ENCODE data around the gene ADIPOR2. TPM values are rescaled to one million over a fixed set of nuclear protein-coding genes. Genes with fewer than 3 reads are reported as not detected.
"Not testable (repeated sequence)": the region's sequence is repeated elsewhere in the genome, so short reads cannot be mapped to it uniquely, and the experiment has no call there.

The ADIPOR2 gene
- total RNA-seq, 2 donors from 2014 or later = 19.7 to 23.3 TPM

DNA sequence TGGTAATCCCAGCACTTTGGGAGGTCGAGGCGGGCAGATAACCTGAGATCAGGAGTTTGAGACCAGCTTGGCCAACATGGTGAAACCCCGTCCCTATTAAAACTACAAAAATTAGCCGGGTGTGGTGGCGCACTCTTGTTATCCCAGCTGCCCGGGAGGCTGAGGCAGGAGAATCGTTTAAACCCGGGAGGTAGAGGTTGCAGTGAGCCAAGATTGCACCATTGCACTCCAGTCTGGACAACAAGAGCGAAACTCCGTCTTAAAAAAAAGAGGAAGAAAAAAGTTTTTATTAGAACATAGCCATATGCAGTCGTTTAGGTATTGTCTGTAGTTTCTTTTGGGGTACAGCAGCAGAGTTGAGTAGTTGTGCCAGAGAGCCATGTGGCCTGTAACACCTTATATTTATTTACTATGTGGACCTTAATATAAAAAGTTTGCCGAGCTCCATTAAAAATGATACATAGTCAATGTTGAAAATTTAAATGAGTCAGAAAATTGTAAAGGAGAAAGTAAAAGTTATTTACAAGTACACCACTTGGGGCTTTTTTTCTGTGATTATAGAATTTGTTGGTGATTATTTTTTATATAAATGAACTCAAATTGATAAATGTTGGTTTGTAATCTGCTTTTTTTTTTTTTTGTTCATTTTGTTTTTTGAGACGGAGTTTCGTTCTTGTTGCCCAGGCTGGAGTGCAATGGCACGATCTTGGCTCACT, 2.2 kb downstream of the ADIPOR2 start:
- no peaks in the 10 kb centered on the region for H3K9me3 ChIP-seq
- peaks cover 0 to 26% of the 10 kb centered on the region in 2 donors for H3K4me1 ChIP-seq
- no peaks in the 10 kb centered on the region for H3K27me3 ChIP-seq
- no peak overlapping the region for H3K27ac ChIP-seq
- no peaks in the 10 kb centered on the region for H3K36me3 ChIP-seq
- TF ChIP-seq, protein P1, sequence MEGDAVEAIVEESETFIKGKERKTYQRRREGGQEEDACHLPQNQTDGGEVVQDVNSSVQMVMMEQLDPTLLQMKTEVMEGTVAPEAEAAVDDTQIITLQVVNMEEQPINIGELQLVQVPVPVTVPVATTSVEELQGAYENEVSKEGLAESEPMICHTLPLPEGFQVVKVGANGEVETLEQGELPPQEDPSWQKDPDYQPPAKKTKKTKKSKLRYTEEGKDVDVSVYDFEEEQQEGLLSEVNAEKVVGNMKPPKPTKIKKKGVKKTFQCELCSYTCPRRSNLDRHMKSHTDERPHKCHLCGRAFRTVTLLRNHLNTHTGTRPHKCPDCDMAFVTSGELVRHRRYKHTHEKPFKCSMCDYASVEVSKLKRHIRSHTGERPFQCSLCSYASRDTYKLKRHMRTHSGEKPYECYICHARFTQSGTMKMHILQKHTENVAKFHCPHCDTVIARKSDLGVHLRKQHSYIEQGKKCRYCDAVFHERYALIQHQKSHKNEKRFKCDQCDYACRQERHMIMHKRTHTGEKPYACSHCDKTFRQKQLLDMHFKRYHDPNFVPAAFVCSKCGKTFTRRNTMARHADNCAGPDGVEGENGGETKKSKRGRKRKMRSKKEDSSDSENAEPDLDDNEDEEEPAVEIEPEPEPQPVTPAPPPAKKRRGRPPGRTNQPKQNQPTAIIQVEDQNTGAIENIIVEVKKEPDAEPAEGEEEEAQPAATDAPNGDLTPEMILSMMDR (IDR thresholded peaks at IDR 0.05) = no peak
- DNase-seq (ENCODE audit: low spot score) = no peak
- H3K4me3 ChIP-seq = no peak overlapping the region

DNA sequence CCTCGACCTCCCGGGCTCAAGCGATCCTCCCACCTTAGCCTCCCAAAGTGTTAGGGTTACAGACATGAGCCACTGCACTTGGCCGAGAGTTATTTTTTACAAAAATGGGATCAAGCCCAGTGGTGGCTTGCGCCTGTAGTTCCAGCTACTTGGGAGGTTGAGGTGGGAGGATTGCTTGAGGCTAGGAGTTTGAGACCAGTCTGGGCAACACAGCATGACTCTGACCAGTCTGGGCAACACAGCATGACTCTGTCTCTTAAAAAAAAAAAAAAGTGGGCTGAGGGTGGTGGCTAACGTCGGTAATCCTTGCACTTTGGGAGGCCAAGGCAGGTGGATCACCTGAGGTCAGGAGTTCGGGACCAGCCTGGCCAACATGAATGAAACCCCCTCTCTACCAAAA, 4.2 kb downstream of the ADIPOR2 start:
- H3K36me3 ChIP-seq; H3K9me3 ChIP-seq; H3K4me3 ChIP-seq; H3K27ac ChIP-seq; DNase-seq (ENCODE audit: low spot score); H3K27me3 ChIP-seq: not testable (repeated sequence)
- H3K4me1 ChIP-seq = peaks cover 0 to 28% of the 10 kb centered on the region in 2 donors

DNA sequence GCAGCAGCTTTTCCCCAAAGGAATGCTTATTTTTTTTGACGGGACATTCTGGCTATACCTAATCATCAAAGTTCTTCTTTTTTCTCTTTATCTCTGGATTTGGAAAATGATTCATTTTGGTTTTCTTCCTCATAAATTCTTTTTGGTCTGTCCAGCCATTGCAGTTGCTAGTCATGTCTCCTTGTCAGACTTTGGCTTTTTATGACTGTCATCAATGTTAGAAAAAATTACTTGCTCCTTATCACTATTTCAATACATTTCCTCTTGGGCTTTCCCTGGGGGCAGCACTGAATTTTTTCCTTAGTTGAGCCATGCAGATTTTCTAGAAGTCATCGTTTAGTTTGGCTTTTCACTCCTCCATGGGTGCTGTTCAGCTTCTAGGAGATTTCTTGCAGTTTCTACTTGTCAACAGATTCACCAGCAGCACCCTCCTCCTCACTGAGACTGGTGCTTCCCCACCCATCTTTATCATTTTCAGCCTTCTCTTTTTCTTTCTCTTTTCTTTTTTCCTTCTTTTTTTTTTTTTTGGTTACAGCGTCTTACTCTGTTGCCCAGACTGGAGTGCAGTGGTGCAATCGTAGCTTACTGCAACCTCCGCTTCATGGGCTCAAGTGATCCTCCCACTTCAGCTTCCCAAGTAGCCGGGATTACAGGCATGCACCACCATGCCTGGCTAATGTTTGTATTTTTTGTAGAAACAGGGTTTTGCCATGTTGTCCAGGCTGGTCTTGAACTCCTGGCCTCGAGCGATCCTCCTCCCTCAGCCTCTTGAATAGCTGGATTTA, 5.2 kb downstream of the ADIPOR2 start:
- TF ChIP-seq, protein P1 (IDR thresholded peaks at IDR 0.05) = no peak
- no peaks in the 10 kb centered on the region for H3K9me3 ChIP-seq
- DNase-seq (ENCODE audit: low spot score) = no peak
- no peak overlapping the region for H3K4me3 ChIP-seq
- no peak overlapping the region for H3K27ac ChIP-seq
- peaks cover 0 to 24% of the 10 kb centered on the region in 2 donors for H3K4me1 ChIP-seq
- H3K36me3 ChIP-seq = no peaks in the 10 kb centered on the region
- H3K27me3 ChIP-seq = no peaks in the 10 kb centered on the region

DNA sequence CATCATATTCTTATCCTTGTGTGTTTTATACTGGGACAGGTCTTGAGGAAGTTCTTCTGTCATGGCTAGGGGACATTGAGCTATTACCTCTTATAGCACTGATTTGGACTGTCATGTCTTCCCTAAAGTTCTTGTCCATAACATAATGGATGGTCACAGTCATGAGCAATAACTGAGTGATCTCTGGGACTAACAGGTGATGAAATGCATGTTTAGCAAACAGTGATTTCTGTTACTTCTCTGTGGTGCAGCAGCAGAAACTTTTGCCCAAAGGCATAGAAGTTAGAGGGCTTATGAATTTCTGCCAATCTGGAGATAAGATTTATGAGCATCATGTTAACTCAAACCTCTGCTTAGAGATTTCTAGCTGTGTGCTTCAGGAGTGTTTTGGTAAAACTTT, 5.9 kb downstream of the ADIPOR2 start:
- Histone ChIP-seq H3K4me1 (peaks cover 0 to 24% of the 10 kb centered on the region in 2 donors), H3K9me3 (no peaks in the 10 kb centered on the region), H3K27me3 (no peaks in the 10 kb centered on the region), H3K27ac (no peak overlapping the region), H3K4me3 (no peak overlapping the region), H3K36me3 (no peaks in the 10 kb centered on the region)
- no peak for DNase-seq (ENCODE audit: low spot score)
- TF ChIP-seq, protein P1 (IDR thresholded peaks at IDR 0.05) = no peak

DNA sequence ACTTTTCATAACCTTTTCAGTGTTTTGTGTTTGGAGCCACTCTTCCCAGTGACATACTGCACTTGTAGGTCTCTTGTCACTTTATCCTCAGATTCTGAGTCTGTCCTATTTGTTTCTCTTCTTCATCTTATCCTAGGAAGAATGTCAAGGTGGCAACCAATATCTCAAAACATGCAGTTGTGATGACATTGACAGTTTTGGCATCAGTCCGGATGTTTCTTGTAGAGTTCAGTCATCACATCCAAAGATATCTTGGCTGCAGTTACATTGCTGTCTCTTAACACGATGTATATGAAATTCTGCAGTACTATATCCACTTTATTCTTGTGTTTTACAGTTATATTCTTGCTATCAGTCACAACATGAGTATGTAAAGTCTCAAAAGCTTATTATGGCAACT, 6.4 kb downstream of the ADIPOR2 start:
- TF ChIP-seq, protein P1 (IDR thresholded peaks at IDR 0.05) = no peak
- Histone ChIP-seq H3K27me3 (no peaks in the 10 kb centered on the region), H3K4me3 (no peak overlapping the region), H3K4me1 (peaks cover 0 to 24% of the 10 kb centered on the region in 2 donors), H3K9me3 (no peaks in the 10 kb centered on the region), H3K27ac (no peak overlapping the region), H3K36me3 (no peaks in the 10 kb centered on the region)
- no peak for DNase-seq (ENCODE audit: low spot score)

DNA sequence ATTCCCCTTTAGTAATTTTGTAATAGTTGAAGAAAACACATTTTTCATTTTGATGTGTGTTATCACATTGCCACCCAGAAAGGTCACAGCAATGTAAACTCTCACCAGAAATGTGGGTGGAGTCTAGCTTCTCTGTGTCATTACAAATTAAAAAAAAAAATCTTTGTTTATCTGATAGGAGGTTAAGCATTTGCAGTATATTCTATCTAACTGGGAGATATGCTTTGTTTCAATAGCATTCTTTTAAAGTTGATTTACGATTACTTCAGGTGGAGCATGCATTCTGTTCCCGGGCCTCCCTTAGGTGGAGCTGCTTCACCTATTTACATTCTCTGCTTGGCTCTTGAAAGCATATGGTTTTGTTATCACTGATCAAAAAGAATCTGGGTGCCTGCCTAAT, 7.8 kb downstream of the ADIPOR2 start:
- Histone ChIP-seq H3K36me3 (no peaks in the 10 kb centered on the region), H3K27me3 (no peaks in the 10 kb centered on the region), H3K4me3 (no peak overlapping the region), H3K9me3 (no peaks in the 10 kb centered on the region), H3K27ac (no peak overlapping the region), H3K4me1 (peaks cover 0 to 18% of the 10 kb centered on the region in 2 donors)
- TF ChIP-seq, protein P1 (IDR thresholded peaks at IDR 0.05) = no peak
- no peak for DNase-seq (ENCODE audit: low spot score)
